ENCODE data around the gene ACVR1.

ACVR1 gene

GRCh38 chr2:157866202-157866601 is 9.9 kb downstream of the ACVR1 start:
- TF ChIP-seq CTCF (conservative IDR thresholded peaks at IDR 0.05; ENCODE audit: low read depth, low read length), result no peak
- no peak overlapping the region for H3K4me3 ChIP-seq (ENCODE audit: low read depth, low read length)
- peak; percentile 58 for DNase-seq (ENCODE audit: low read depth)

GRCh38 chr2:157864857-157865430 is 11.2 kb downstream of the ACVR1 start:
- H3K4me3 ChIP-seq (ENCODE audit: low read depth, low read length), result no peak overlapping the region
- DNase-seq (ENCODE audit: low read depth), result no peak
- TF ChIP-seq CTCF (conservative IDR thresholded peaks at IDR 0.05; ENCODE audit: low read depth, low read length), result no peak

GRCh38 chr2:157858846-157859245 is 17.3 kb downstream of the ACVR1 start:
- no peak for TF ChIP-seq CTCF (conservative IDR thresholded peaks at IDR 0.05; ENCODE audit: low read depth, low read length)
- no peak overlapping the region for H3K4me3 ChIP-seq (ENCODE audit: low read depth, low read length)
- DNase-seq (ENCODE audit: low read depth), result no peak

- TF ChIP-seq CTCF (conservative IDR thresholded peaks at IDR 0.05; ENCODE audit: low read depth, low read length), result no peak
- no peak for DNase-seq (ENCODE audit: low read depth)
These were observed 18.2 kb downstream of the ACVR1 start for GRCh38 chr2:157857881-157858280.

GRCh38 chr2:157856187-157856515 is 20.0 kb downstream of the ACVR1 start:
- DNase-seq (ENCODE audit: low read depth), result no peak
- H3K4me3 ChIP-seq (ENCODE audit: low read depth, low read length), result no peak overlapping the region
- no peak for TF ChIP-seq CTCF (conservative IDR thresholded peaks at IDR 0.05; ENCODE audit: low read depth, low read length)

More at GRCh38 chr2:157857881-157858280, 18.2 kb downstream of the ACVR1 start:
- H3K4me3 ChIP-seq (ENCODE audit: low read depth, low read length), result no peak overlapping the region

GRCh38 chr2:157853820-157854219 is 22.3 kb downstream of the ACVR1 start:
- TF ChIP-seq CTCF (conservative IDR thresholded peaks at IDR 0.05; ENCODE audit: low read depth, low read length), result no peak
- no peak overlapping the region for H3K4me3 ChIP-seq (ENCODE audit: low read depth, low read length)
- no peak for DNase-seq (ENCODE audit: low read depth)

- no peak overlapping the region for H3K4me3 ChIP-seq (ENCODE audit: low read depth, low read length)
- no peak for DNase-seq (ENCODE audit: low read depth)
- no peak for TF ChIP-seq CTCF (conservative IDR thresholded peaks at IDR 0.05; ENCODE audit: low read depth, low read length)
These were observed 22.9 kb downstream of the ACVR1 start for GRCh38 chr2:157853211-157853610.
